ENCODE data around the gene CSTA. TPM values are rescaled to one million over a fixed set of nuclear protein-coding genes. Genes with fewer than 3 reads are reported as not detected.
A peak's percentile ranks its signal among the peaks of the same experiment; 100 is the strongest.

CSTA gene
- total and polyA plus RNA-seq, 2 of the 13 experiments (the other 11 are each of a cell fraction or from before 2014, with no cell fraction given): 3.9 to 11.0 TPM

DNA sequence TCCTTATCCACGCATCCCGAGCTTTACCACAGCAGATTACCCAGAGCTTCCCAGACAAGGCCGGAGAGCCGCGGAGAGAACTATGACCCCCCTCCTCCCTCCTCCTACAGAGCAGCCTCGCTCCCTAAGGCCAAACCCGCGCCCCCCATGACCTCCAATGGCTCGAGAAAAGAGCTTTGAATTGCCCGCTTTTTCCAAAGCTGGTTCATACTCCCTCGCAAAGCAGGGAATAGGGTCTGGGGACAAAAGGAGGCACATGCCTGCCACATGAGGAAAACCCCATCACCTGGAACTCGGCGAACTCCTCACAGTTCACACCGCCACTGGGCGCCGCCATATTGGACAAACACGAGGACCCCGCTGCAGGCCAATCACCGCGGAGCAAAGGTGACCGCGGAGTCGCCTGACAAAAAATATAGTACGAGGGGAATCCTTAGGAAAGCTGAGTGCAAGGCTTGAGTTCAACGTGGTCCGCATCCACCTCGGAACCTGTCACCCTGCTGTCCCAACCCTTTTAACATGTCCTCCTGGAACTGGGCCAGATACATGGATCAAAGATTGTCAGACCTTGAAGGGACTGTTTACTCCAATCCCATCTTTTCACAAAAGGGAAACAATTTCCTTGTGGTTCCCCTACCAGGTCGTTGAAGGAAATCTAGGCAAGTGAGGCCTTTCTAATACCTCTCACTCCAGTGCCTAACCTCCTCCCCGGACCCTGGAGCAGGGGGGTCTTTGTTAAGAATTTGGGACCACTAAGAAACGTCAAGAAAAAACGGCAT, 58.0 kb downstream of the CSTA start, which contains the start of gene MIX23 (continued):
- 0 out of 2 replicates have a peak, but pooled peaks have one; percentile 46 for TF ChIP-seq KDM3A (CRISPR knock-in tag; IDR thresholded peaks at IDR 0.05; ENCODE audit: low read depth)
- no peak for TF ChIP-seq JARID2 (CRISPR knock-in tag; IDR thresholded peaks at IDR 0.05; ENCODE audit: insufficient replicate concordance)
- no peak for TF ChIP-seq ZNF550 (CRISPR knock-in tag; IDR thresholded peaks at IDR 0.05; ENCODE audit: borderline replicate concordance)
- TF ChIP-seq, protein P1, sequence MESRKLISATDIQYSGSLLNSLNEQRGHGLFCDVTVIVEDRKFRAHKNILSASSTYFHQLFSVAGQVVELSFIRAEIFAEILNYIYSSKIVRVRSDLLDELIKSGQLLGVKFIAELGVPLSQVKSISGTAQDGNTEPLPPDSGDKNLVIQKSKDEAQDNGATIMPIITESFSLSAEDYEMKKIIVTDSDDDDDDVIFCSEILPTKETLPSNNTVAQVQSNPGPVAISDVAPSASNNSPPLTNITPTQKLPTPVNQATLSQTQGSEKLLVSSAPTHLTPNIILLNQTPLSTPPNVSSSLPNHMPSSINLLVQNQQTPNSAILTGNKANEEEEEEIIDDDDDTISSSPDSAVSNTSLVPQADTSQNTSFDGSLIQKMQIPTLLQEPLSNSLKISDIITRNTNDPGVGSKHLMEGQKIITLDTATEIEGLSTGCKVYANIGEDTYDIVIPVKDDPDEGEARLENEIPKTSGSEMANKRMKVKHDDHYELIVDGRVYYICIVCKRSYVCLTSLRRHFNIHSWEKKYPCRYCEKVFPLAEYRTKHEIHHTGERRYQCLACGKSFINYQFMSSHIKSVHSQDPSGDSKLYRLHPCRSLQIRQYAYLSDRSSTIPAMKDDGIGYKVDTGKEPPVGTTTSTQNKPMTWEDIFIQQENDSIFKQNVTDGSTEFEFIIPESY (CRISPR knock-in tag; IDR thresholded peaks at IDR 0.05): 0 out of 2 replicates have a peak, but pooled peaks have one; percentile 4
- TF ChIP-seq ZNF260 (CRISPR knock-in tag; IDR thresholded peaks at IDR 0.05; ENCODE audit: borderline replicate concordance, low read depth): no peak
- TF ChIP-seq, protein P2, sequence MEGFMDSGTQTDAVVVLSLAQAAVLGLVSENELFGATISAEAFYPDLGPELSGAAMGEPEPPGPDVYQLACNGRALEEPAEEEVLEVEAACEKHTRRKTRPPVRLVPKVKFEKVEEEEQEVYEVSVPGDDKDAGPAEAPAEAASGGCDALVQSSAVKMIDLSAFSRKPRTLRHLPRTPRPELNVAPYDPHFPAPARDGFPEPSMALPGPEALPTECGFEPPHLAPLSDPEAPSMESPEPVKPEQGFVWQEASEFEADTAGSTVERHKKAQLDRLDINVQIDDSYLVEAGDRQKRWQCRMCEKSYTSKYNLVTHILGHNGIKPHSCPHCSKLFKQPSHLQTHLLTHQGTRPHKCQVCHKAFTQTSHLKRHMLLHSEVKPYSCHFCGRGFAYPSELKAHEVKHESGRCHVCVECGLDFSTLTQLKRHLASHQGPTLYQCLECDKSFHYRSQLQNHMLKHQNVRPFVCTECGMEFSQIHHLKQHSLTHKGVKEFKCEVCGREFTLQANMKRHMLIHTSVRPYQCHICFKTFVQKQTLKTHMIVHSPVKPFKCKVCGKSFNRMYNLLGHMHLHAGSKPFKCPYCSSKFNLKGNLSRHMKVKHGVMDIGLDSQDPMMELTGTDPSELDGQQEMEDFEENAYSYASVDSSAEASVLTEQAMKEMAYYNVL (CRISPR knock-in tag; IDR thresholded peaks at IDR 0.05; ENCODE audit: borderline replicate concordance): peak; percentile 63; the same call in 1 of the 2 replicates
- peak; percentile 88 for TF ChIP-seq ZNF354B (CRISPR knock-in tag; IDR thresholded peaks at IDR 0.05)
- peak; percentile 66; the same call in 1 of the 2 replicates for TF ChIP-seq YEATS2 (CRISPR knock-in tag; IDR thresholded peaks at IDR 0.05; ENCODE audit: borderline replicate concordance)
- TF ChIP-seq ZNF850 (CRISPR knock-in tag; conservative IDR thresholded peaks at IDR 0.05): no peak; the same call in 1 of the 2 replicates
- no peak; the same call in 1 of the 2 replicates for TF ChIP-seq ZNF772 (CRISPR knock-in tag; IDR thresholded peaks at IDR 0.05)
- TF ChIP-seq ZNF546 (CRISPR knock-in tag; conservative IDR thresholded peaks at IDR 0.05): 0 out of 2 replicates have a peak, but pooled peaks have one; percentile 19
- TF ChIP-seq, protein P3, sequence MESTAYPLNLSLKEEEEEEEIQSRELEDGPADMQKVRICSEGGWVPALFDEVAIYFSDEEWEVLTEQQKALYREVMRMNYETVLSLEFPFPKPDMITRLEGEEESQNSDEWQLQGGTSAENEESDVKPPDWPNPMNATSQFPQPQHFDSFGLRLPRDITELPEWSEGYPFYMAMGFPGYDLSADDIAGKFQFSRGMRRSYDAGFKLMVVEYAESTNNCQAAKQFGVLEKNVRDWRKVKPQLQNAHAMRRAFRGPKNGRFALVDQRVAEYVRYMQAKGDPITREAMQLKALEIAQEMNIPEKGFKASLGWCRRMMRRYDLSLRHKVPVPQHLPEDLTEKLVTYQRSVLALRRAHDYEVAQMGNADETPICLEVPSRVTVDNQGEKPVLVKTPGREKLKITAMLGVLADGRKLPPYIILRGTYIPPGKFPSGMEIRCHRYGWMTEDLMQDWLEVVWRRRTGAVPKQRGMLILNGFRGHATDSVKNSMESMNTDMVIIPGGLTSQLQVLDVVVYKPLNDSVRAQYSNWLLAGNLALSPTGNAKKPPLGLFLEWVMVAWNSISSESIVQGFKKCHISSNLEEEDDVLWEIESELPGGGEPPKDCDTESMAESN (CRISPR knock-in tag; conservative IDR thresholded peaks at IDR 0.05): peak; percentile 79; the same call in 1 of the 2 replicates
- no peak for TF ChIP-seq TCF7L2 (IDR thresholded peaks at IDR 0.05; ENCODE audit: low read depth, low read length)
- no peak for TF ChIP-seq ZNF75D (CRISPR knock-in tag; IDR thresholded peaks at IDR 0.05; ENCODE audit: borderline replicate concordance)
- TF ChIP-seq CAMTA2 (CRISPR knock-in tag; IDR thresholded peaks at IDR 0.05; ENCODE audit: borderline replicate concordance): no peak
- no peak for TF ChIP-seq SATB2 (CRISPR knock-in tag; IDR thresholded peaks at IDR 0.05)
- no peak for TF ChIP-seq SP1 (IDR thresholded peaks at IDR 0.05)
- TF ChIP-seq SP1 (CRISPR knock-in tag; IDR thresholded peaks at IDR 0.05): no peak
- TF ChIP-seq ZFP37 (CRISPR knock-in tag; IDR thresholded peaks at IDR 0.05; ENCODE audit: borderline replicate concordance): peak; percentile 70; the same call in 1 of the 2 replicates
- TF ChIP-seq, protein P4, sequence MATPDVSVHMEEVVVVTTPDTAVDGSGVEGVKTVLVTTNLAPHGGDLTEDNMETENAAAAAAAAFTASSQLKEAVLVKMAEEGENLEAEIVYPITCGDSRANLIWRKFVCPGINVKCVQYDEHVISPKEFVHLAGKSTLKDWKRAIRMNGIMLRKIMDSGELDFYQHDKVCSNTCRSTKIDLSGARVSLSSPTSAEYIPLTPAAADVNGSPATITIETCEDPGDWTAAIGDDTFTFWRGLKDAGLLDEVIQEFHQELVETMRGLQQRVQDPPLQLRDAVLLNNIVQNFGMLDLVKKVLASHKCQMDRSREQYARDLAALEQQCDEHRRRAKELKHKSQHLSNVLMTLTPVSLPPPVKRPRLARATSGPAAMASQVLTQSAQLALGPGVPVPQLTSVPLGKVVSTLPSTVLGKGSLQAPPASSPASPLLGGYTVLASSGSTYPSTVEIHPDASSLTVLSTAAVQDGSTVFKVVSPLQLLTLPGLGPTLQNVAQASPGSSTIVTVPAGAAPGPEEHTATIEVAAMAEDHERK (CRISPR knock-in tag; IDR thresholded peaks at IDR 0.05; ENCODE audit: low read depth): no peak
- no peak for TF ChIP-seq MTA3 (CRISPR knock-in tag; IDR thresholded peaks at IDR 0.05)

Measured in HepG2 (cell line).